ENCODE results near the gene PITPNC1.
"Not testable (repeated sequence)": the region's sequence is repeated elsewhere in the genome, so short reads cannot be mapped to it uniquely, and the experiment has no call there.

PITPNC1 gene

DNA sequence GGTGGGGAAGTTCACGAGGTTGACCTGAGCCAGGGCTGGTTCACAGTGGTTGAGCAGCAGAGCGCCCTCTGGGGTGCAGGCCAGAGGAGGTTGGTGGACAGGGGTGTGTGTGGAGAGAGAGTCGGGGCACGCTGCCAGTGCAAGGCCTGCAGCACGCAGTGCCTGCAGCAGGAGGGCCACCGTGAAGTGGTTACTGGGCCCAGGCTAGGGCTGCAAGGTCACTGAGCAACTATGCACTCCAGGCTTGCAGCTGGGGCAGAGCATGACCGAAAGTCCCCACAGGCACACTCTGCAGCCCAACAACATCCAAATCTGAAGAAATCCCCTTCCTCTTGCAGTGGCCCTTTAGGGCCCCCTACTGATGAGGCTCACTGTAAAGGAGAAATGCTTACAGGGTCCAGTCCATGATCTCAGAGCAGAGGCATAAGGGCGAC is 251.5 kb downstream of the PITPNC1 start:
- DNase-seq: peak in 3 of 4 experiments; percentile 17 to 25 (median 25)

DNA sequence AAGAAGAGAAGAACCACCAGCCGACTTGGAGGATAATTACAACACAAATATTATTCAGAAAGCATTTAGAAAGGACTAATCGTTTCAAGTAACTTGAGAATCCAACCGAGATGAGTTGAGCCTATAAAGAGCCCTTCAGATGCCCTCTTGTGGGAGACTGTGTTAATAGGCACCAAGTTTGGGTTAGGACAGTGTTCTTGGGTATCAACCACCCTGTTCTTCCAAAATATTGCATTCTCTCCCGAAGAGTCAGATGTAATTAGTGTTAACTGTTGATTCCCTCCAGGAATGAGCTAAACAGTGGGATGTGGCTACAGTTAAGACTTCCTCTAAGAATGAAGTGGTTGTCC is 252.9 kb downstream of the PITPNC1 start:
- DNase-seq: peak; percentile 11 to 45 (median 38)

GRCh38 chr17:67630836-67631235 is 253.8 kb downstream of the PITPNC1 start:
- DNase-seq: not testable (repeated sequence)

DNA sequence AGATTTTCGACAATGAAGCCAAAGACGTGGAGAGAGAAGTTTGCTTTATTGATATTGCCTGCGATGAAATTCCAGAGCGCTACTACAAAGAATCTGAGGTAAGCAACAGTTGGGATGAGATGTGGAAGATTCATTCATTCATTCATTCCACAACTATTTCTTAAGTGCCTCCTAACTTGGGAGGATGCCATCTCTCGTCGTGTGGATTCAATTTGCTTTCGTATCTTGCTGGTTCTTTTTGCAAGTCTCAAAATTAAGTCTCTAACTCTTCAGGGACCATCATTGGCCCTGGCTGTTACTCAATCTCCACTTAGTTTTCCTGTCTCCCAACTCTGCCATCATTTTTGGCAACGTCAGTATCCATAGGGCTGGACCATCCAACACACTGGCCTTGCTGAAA is 255.1 kb downstream of the PITPNC1 start:
- no peak for DNase-seq

GRCh38 chr17:67633751-67634211 is 256.7 kb downstream of the PITPNC1 start:
- DNase-seq: no peak

DNA sequence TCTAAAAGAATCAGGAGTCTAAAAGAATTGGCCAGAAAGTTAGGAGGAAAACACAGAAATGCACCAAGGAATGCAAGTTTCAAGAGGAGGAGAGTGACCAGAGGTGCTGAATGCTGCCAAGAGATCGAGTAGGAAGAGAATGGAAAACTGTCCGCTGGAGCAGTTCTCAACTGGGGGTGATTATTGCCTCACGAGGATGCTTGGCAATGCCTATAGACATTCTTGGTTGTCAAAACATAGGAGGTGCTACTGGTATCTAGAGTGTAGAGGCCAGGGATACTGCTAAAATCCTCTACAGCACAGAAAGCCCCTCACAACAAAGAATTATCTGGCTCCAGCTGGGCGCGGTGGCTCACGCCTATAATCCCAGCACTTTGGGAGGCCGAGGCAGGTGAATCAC is 258.6 kb downstream of the PITPNC1 start:
- DNase-seq: no peak

DNA sequence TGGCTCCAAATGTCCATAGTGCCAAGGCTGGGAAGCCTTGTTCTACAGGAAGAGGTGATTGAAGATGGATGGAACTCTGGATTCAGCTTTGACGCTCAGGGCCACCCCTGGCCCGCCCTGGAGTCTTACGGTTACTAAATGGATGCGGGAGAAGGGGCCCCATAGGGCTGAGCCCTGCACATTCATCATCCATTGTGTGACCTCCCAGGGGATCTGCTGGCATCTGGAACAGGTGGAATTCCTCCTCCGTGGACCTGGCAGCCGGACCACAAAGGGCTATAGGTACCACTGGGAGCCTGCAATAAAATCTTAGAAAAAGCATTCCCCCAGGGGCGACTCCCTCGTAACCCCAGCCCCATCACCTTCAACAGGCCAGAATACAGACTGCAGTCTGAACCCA is 259.2 kb downstream of the PITPNC1 start:
- DNase-seq: no peak

- no peak for DNase-seq
Measured at GRCh38 chr17:67636834-67637520, 259.9 kb downstream of the PITPNC1 start.

- DNase-seq: no peak
Measured at GRCh38 chr17:67637901-67638641, 261.0 kb downstream of the PITPNC1 start.

DNA sequence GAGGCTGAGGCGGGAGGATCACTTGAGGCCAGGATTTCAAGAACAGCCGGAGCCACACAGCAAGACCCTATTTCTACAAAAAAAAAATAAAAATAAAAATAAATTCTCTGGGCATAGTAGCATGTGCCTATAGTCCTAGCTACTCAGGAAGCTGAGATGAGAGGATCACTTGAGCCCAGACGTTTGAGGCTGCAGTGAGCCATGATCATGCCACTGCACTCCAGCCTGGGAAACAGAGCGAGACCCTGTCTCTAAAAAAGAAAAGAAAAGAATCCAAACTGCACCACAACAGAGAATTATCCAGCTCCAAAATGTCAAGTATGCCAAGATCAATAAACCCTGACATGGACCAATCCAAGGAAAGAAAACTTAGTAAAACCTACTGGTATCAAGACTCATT is 261.8 kb downstream of the PITPNC1 start:
- DNase-seq: no peak

DNA sequence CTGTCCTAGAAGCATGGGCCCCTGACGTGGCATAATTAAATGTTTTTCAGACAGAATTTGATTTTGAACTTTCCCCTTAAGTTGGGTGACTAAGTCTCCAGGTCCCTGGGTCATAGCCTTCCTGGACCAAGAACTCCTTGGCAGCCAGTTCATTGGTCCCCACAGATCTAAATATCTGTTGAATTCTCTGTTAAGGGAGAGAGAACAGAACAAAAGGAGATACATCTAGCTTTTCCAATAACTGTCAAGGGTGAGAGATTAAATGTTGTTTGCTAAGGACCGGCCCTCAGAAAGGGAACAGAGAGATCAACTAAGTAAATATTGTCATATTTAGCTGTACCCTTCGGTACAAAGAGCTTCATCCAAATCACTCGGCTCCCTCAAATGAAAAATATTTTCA is 262.5 kb downstream of the PITPNC1 start:
- DNase-seq: no peak

DNA sequence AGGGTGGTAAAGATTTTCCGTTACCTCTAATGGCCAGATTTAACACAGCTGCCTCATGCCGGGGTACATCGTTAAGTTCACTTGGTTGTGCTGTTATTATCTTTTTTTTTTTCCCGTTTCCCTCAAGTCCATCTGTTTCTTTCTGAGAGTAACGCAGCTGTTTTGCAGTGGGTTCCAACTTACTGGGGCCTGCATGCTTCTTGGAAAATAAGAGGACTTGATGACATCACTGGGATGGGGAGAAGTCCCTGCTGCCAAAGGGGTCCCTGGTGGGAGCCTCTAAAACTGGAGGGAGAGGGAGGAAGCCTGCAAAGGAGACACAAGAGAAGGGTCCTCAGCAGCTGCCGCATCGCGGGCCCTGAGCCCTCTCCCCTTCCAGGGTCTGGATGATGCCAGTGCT is 262.9 kb downstream of the PITPNC1 start:
- no peak for DNase-seq

- DNase-seq: no peak
Measured at GRCh38 chr17:67642488-67642887, 265.4 kb downstream of the PITPNC1 start.

- no peak for DNase-seq
Measured at GRCh38 chr17:67644061-67644460, 267.0 kb downstream of the PITPNC1 start.

- not testable (repeated sequence) for DNase-seq
Measured at GRCh38 chr17:67645195-67645594, 268.1 kb downstream of the PITPNC1 start.

DNA sequence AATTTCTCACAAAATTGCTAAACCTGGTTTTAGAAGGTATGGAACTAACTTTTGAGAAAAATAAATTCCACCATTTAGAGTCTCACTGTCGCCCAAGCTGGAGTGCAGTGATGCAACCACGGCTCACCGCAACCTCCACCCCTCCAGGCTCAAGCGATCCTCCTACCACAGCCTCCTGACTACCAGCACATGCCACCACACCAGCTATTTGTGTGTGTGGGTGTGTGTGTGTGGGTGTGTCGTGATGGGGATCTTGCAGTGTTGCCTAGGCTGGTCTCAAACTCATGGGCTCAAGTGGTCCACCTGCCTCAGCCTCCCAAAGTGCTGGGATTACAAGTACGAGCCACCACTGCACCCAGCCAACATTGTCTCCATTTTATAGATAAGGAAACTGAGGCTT is 269.4 kb downstream of the PITPNC1 start:
- peak in 1 of 4 experiments; percentile 21 for DNase-seq

DNA sequence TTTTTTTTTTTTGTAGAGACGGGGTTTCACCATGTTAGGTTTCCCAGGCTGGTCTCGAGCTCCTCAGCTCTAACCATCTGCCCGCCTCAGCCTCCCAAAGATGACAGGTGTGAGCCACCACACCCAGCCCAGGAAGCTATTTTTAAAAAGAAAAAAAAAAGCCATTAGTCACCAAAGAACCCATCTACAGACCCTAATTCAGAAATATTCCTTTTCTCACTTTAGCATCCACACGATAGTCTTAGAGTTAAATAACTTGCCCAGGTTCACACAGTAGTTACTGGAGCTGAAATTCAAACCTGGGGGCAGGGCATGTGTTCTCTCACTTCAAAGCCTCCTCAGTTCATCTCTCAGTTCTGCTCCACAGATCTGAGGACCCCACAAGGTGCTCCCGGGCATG is 270.4 kb downstream of the PITPNC1 start:
- no peak for DNase-seq

DNA sequence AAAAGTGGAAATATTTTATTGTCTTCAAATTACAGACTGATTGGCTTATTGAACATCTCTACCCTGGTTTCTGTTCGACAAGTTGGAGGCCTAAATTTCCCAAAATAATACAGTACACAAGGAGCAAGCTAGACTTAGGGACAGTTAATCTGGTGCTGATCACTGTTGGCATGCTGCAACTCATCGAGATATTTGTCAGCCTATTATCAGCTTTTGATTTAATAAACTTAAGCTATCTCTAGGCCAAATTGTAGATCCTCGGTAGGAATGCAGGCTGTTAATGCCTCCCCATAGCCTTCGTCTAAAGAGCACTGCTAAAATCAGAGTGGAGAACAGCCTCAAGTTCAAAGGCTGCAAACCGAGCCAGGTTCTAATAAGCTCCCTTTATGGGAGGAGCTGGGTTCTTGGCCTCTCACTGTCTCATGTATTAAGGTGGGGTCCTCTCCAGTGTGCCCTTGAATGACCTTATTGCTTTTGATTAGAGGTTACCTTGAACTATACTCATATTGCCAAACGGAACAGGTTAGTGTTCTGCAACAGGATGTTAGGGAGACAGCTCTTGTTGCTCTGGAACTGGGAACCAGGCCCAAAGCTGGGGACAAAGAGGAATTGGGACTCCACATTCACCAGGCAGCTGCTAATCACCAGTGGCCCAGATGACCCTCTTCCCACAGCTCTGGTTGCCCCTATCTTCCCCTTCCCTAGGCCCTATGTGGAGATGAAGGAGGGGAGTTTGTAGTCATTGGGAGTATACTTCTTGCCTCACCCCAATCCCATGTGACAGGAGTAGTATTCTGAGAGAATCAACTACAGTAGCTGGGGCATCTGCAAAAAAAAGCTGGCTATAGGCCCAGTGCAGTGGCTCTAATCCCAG is 271.2 kb downstream of the PITPNC1 start:
- peak; percentile 41 to 58 (median 50) for DNase-seq

DNA sequence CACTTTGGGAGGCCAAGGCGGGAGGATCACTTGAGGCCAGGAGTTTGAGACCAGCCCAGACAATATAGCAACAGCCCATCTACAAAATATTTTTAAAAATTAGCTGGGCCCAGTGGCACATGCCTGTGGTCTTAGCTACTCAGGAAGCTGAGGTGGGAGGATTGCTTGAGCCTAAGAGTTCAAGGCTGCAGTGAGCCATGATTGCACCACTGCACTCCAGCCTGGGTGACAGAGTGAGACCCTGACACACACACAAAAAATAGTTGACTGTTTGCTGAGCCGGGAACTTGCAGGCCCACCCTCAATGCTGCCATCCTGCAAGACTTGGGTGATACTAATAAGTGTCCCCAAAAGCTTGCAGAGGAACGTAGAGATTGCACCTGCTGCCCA is 271.8 kb downstream of the PITPNC1 start:
- not testable (repeated sequence) for DNase-seq

- DNase-seq: no peak
Measured at GRCh38 chr17:67649891-67650290, 272.8 kb downstream of the PITPNC1 start.

GRCh38 chr17:67651218-67651579 is 274.1 kb downstream of the PITPNC1 start:
- not testable (repeated sequence) for DNase-seq

DNA sequence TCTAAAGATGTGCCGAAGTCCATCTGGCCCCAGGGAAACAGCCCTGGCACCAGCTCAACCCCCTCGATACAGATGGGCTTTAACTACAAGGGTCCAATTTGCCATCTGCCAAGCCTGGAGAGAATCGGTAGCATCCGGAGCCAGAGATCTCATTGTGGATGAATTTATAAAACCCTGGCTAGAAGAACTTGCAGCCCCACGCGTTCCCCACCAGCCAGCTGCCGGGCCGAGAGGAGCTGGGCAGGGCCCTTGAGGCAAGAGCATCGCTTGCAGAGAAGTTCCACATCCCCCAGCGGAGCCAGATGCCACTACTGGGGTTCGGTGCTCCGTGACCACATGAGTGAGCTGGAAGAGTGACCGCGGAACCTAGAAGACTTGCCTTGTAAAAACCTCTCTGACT is 275.4 kb downstream of the PITPNC1 start:
- no peak for DNase-seq

- DNase-seq: no peak
Measured at GRCh38 chr17:67655478-67656148, 278.5 kb downstream of the PITPNC1 start.

Data from suppressor macrophage (primary cell).